ENCODE results near the gene IFT27. TPM values are rescaled to one million over a fixed set of nuclear protein-coding genes. Genes with fewer than 3 reads are reported as not detected.

Gene IFT27
- total RNA-seq, 3 donors from 2014 or later, result 19.5 to 25.5 (median 25.2) TPM

GRCh38 chr22:36808721-36809344 lies 32.9 kb upstream of the IFT27 start:
- Mint-ChIP-seq H3K4me3 (no peak overlapping the region), H3K36me3 (ENCODE audit: insufficient read depth) (no peaks in the 10 kb centered on the region), H3K27me3 (ENCODE audit: low read depth) (peaks cover 12% of the 10 kb centered on the region), H3K9me3 (no peaks in the 10 kb centered on the region), H3K4me1 (ENCODE audit: low read depth) (peaks cover 17% of the 10 kb centered on the region)
- no peak for ATAC-seq
- DNase-seq, result no peak

GRCh38 chr22:36807627-36808026 lies 31.7 kb upstream of the IFT27 start:
- no peak for ATAC-seq
- Mint-ChIP-seq H3K4me3 (no peak overlapping the region), H3K36me3 (ENCODE audit: insufficient read depth) (no peaks in the 10 kb centered on the region), H3K27me3 (ENCODE audit: low read depth) (peaks cover 6% of the 10 kb centered on the region), H3K4me1 (ENCODE audit: low read depth) (peaks cover 17% of the 10 kb centered on the region), H3K9me3 (no peaks in the 10 kb centered on the region)
- DNase-seq, result no peak

- no peak overlapping the region for H3K4me3 Mint-ChIP-seq
- H3K9me3 Mint-ChIP-seq, result no peaks in the 10 kb centered on the region
- H3K27me3 Mint-ChIP-seq (ENCODE audit: low read depth), result peaks cover 8% of the 10 kb centered on the region
- H3K4me1 Mint-ChIP-seq (ENCODE audit: low read depth), result peaks cover 17% of the 10 kb centered on the region
- H3K36me3 Mint-ChIP-seq (ENCODE audit: insufficient read depth), result no peaks in the 10 kb centered on the region
- ATAC-seq, result no peak
- no peak for DNase-seq
Measured at GRCh38 chr22:36806835-36807234, 30.9 kb upstream of the IFT27 start.

GRCh38 chr22:36803358-36803757 lies 27.4 kb upstream of the IFT27 start:
- no peak for ATAC-seq
- peaks cover 14% of the 10 kb centered on the region for H3K27me3 Mint-ChIP-seq (ENCODE audit: low read depth)
- H3K36me3 Mint-ChIP-seq (ENCODE audit: insufficient read depth), result no peaks in the 10 kb centered on the region
- DNase-seq, result no peak
- no peaks in the 10 kb centered on the region for H3K9me3 Mint-ChIP-seq
- H3K4me1 Mint-ChIP-seq (ENCODE audit: low read depth), result peaks cover 8% of the 10 kb centered on the region
- H3K4me3 Mint-ChIP-seq, result no peak overlapping the region

GRCh38 chr22:36798674-36799066 lies 22.8 kb upstream of the IFT27 start:
- ATAC-seq (no peak), DNase-seq (no peak)
- Mint-ChIP-seq H3K9me3 (no peaks in the 10 kb centered on the region), H3K36me3 (ENCODE audit: insufficient read depth) (no peaks in the 10 kb centered on the region), H3K4me3 (no peak overlapping the region), H3K27me3 (ENCODE audit: low read depth) (peaks cover 19% of the 10 kb centered on the region), H3K4me1 (ENCODE audit: low read depth) (no peaks in the 10 kb centered on the region)

- no peaks in the 10 kb centered on the region for H3K9me3 Mint-ChIP-seq
- H3K27me3 Mint-ChIP-seq (ENCODE audit: low read depth), result peaks cover 15% of the 10 kb centered on the region
- no peaks in the 10 kb centered on the region for H3K36me3 Mint-ChIP-seq (ENCODE audit: insufficient read depth)
- ATAC-seq (no peak), DNase-seq (no peak)
- no peak overlapping the region for H3K4me3 Mint-ChIP-seq
- no peaks in the 10 kb centered on the region for H3K4me1 Mint-ChIP-seq (ENCODE audit: low read depth)
Measured at GRCh38 chr22:36797911-36798673, 22.2 kb upstream of the IFT27 start.

GRCh38 chr22:36797374-36797773 lies 21.5 kb upstream of the IFT27 start:
- peaks cover 14% of the 10 kb centered on the region for H3K27me3 Mint-ChIP-seq (ENCODE audit: low read depth)
- ATAC-seq (no peak), DNase-seq (no peak)
- no peaks in the 10 kb centered on the region for H3K9me3 Mint-ChIP-seq
- H3K36me3 Mint-ChIP-seq (ENCODE audit: insufficient read depth), result no peaks in the 10 kb centered on the region
- no peaks in the 10 kb centered on the region for H3K4me1 Mint-ChIP-seq (ENCODE audit: low read depth)
- no peak overlapping the region for H3K4me3 Mint-ChIP-seq

GRCh38 chr22:36796552-36797175 lies 20.7 kb upstream of the IFT27 start:
- H3K27me3 Mint-ChIP-seq (ENCODE audit: low read depth), result peaks cover 9% of the 10 kb centered on the region
- ATAC-seq, result no peak
- H3K36me3 Mint-ChIP-seq (ENCODE audit: insufficient read depth), result no peaks in the 10 kb centered on the region
- no peak overlapping the region for H3K4me3 Mint-ChIP-seq
- H3K4me1 Mint-ChIP-seq (ENCODE audit: low read depth), result no peaks in the 10 kb centered on the region
- no peaks in the 10 kb centered on the region for H3K9me3 Mint-ChIP-seq
- DNase-seq, result no peak

- H3K27me3 Mint-ChIP-seq (ENCODE audit: low read depth), result peaks cover 5% of the 10 kb centered on the region
- no peak for ATAC-seq
- no peak for DNase-seq
- no peaks in the 10 kb centered on the region for H3K4me1 Mint-ChIP-seq (ENCODE audit: low read depth)
- no peak overlapping the region for H3K4me3 Mint-ChIP-seq
- no peaks in the 10 kb centered on the region for H3K36me3 Mint-ChIP-seq (ENCODE audit: insufficient read depth)
- no peaks in the 10 kb centered on the region for H3K9me3 Mint-ChIP-seq
Measured at GRCh38 chr22:36795633-36796032, 19.7 kb upstream of the IFT27 start.

GRCh38 chr22:36790648-36791047 lies 14.7 kb upstream of the IFT27 start:
- no peaks in the 10 kb centered on the region for H3K9me3 Mint-ChIP-seq
- DNase-seq (no peak), ATAC-seq (peak; percentile 72 to 75)
- H3K4me3 Mint-ChIP-seq, result no peak overlapping the region
- no peaks in the 10 kb centered on the region for H3K36me3 Mint-ChIP-seq (ENCODE audit: insufficient read depth)
- no peaks in the 10 kb centered on the region for H3K4me1 Mint-ChIP-seq (ENCODE audit: low read depth)
- H3K27me3 Mint-ChIP-seq (ENCODE audit: low read depth), result peaks cover 10% of the 10 kb centered on the region

- Mint-ChIP-seq H3K4me1 (ENCODE audit: low read depth) (no peaks in the 10 kb centered on the region), H3K36me3 (ENCODE audit: insufficient read depth) (no peaks in the 10 kb centered on the region), H3K4me3 (no peak overlapping the region), H3K27me3 (ENCODE audit: low read depth) (peaks cover 8% of the 10 kb centered on the region), H3K9me3 (no peaks in the 10 kb centered on the region)
- ATAC-seq (no peak), DNase-seq (no peak)
Measured at GRCh38 chr22:36787204-36787988, 11.5 kb upstream of the IFT27 start.

GRCh38 chr22:36783743-36784142 lies 7.8 kb upstream of the IFT27 start:
- no peaks in the 10 kb centered on the region for H3K9me3 Mint-ChIP-seq
- H3K4me3 Mint-ChIP-seq, result no peak overlapping the region
- no peak for DNase-seq
- peaks cover 3% of the 10 kb centered on the region for H3K27me3 Mint-ChIP-seq (ENCODE audit: low read depth)
- ATAC-seq, result no peak
- peaks cover 8% of the 10 kb centered on the region for H3K4me1 Mint-ChIP-seq (ENCODE audit: low read depth)
- no peaks in the 10 kb centered on the region for H3K36me3 Mint-ChIP-seq (ENCODE audit: insufficient read depth)

GRCh38 chr22:36781656-36782627 lies 6.0 kb upstream of the IFT27 start:
- Mint-ChIP-seq H3K36me3 (ENCODE audit: insufficient read depth) (no peaks in the 10 kb centered on the region), H3K27me3 (ENCODE audit: low read depth) (peaks cover 3% of the 10 kb centered on the region), H3K9me3 (no peaks in the 10 kb centered on the region), H3K4me3 (no peak overlapping the region), H3K4me1 (ENCODE audit: low read depth) (peaks cover 12% of the 10 kb centered on the region)
- ATAC-seq (peak; percentile 98), DNase-seq (peak; percentile 89)

All from activated T-cell treated with anti-CD3 and anti-CD28 coated beads, Interleukin-2, amount 50 U/mL, for 4 hours (primary cell).